ENCODE results near the gene PLEKHB1.
"Not testable (repeated sequence)": the region's sequence is repeated elsewhere in the genome, so short reads cannot be mapped to it uniquely, and the experiment has no call there.

Gene PLEKHB1

GRCh38 chr11:73648571-73649046, 2.2 kb downstream of the PLEKHB1 start:
- DNase-seq: no peak

DNA sequence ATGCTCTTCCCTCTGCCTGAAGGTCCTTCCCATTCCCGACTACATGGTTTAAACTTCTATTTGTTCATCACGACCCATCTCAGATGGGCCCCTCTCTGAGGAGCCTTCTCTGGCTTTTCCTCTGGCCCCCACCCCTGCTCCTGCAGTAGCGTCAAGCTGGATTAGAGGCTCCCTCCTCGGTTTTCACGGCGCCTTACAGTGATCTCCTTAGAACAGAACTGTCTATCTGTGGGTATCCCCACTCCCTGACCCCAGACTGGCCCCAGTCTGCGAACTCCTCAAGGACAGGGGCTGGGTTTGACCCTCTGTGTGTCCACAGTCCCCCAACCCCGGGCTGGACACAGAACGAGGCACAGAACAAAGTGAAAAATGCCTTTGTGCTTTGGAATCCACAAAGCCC, 2.8 kb downstream of the PLEKHB1 start:
- DNase-seq: no peak

- DNase-seq: no peak
Observed at GRCh38 chr11:73650400-73650799, 4.0 kb downstream of the PLEKHB1 start.

- DNase-seq: no peak
Observed at GRCh38 chr11:73651252-73651651, 4.9 kb downstream of the PLEKHB1 start.

GRCh38 chr11:73651661-73652045, 5.3 kb downstream of the PLEKHB1 start:
- DNase-seq: no peak

DNA sequence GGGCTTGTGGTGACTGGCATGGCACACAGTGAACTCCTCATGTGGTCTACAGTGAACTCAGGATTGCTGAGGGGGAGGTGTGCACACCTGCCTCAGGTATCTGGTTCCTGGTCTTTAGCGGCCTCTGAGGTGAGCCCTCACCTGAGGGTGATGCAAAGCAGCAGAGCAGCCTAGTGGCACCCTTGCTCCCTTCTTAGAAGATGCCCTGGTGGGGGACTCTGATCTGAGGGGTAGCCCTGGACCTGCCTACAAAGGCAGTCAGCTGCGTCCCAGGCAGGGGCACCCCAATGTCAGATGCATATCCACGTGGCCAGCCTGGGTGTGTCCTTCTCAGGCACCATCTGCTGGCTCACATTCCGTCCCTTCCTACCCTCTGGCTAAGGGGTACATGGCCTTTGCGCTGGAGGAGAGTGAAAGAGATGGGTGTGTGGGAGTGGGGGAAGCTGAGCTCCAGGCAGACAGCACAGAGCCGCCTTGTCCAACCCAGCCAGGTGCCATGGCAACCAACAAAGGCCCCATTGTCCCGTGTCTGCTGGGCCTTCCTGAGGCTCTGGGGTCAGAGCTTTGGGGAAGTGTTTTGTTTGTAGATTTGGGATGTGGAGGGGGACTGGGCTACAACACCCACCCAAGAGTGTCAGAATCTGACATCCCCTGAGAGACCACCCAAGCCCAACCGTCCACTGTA, 5.8 kb downstream of the PLEKHB1 start:
- DNase-seq: no peak

- no peak for DNase-seq
Observed at GRCh38 chr11:73652856-73653559, 6.6 kb downstream of the PLEKHB1 start.

- DNase-seq: no peak
Observed at GRCh38 chr11:73653996-73654395, 7.6 kb downstream of the PLEKHB1 start.

- no peak for DNase-seq
Observed at GRCh38 chr11:73654482-73655021, 8.2 kb downstream of the PLEKHB1 start.

DNA sequence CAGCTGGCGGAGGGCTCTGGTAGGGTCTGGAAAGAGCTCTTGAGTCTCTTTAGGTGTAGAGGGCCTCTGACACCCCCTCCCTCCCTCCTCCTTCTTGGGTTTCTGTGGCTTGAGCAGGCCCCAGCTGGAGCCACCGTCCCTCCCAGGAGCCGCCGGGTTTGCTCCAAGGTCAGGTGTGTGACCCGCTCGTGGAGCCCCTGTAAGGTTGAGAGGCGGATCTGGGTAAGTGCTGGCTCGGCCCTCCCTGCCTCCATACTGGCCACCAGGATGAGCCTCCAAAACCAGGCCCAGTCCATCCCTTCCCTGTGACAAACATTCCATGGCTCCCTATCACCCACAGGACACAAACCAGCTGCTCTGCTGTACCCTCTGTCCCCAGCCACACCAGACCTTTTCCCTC, 9.3 kb downstream of the PLEKHB1 start:
- no peak for DNase-seq

- DNase-seq: no peak
Observed at GRCh38 chr11:73656985-73657384, 10.6 kb downstream of the PLEKHB1 start.

DNA sequence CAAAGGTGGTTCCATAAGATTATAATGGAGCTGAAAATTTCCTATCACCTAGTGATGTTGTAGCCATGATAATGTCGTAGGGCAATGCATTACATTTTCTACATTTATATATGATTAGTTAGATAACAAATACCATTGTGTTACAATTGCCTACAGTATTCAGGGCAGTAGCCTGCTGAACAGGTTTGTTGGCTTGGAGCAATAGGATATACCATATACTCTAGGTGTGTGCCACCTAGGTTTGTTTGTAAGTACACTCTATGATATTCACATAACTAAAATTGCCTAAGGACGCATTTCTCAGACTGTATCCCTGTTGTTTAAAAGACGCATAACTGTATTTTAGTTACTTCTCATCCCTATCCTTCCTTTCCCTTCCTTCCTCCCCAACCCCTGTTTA, 13.6 kb downstream of the PLEKHB1 start:
- no peak for DNase-seq

DNA sequence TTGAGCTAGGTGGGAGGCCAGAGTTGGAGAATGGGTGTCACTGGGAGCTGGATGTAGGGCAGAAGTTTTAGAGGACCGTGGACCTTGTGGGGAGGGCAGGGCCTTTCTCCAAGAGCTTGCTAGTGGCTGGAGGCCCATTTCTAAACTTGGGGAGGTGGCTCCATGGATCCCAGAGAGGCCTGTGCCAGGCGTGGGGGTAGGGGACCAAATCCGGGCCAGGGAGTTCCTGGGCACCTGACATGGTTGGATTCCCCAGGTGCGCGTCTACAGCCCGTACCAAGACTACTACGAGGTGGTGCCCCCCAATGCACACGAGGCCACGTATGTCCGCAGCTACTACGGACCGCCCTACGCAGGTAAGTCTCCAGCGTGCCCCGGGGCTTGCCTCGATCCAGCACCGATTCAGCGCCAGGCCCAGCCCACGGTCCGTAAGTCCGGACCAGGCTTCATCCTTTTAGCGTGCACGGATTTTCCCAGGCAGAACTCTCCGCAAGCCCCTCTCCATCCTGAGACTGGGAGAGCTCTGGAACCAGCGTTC, 14.2 kb downstream of the PLEKHB1 start:
- DNase-seq: no peak

DNA sequence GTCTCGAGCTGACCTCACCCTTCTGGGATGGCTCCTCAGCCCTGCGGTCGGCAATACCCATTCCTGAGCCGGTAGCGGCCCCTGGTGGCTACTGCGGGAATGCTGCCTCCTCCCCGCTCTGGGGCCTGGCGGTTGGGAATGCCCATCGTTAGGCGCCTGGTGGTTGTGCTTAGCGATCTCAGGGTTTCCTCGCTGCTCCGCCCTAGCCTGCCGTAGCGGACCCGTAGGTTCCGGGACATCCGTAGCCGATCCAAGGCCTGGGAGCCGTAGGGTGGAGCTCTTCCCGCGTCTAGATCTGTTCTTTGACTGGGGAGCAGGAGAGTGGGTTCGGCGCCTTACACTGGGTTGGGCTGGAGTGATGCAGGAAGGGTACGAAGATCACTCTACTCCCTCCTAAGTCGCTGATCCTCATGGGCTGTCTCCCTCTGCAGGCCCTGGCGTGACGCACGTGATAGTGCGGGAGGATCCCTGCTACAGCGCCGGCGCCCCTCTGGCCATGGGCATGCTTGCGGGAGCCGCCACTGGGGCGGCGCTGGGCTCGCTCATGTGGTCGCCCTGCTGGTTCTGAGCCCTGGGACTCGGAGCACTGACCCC, 14.8 kb downstream of the PLEKHB1 start:
- peak; percentile 92 for DNase-seq

DNA sequence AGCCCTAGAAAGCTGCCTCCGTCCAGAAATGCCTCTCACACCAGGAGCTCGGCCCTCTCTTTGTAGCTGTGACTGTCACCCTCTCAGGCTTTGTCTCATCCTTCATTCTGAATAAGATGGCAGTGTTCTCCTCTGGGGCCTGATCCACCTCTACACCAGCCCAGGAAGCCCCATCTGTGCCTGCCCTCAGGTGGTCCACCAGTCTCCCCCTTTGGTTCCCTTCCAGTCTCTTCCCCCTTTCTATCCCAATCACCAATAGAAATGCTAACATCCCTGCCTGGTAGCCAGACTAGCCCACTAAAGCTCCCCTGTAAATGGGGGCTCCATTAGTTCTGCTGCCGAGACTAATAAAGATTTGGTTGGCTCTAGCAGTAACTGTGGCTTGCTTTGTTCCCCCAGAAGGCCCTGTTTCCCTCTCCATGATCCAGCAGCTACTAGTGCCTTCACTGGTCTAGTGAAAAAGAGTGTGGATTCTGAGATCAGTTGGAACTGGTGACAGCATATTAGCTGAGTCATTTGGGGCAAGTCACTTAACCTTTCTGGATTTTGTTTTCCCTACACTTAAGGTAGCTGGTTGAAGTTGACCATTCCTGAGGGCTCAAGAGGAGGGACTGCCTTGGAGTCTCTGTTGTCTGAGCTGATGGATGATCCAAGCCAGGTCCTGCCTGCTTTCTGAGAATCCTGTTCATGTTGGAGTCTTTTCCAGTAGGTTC, 16.2 kb downstream of the PLEKHB1 start:
- DNase-seq: no peak

- DNase-seq: no peak
Observed at GRCh38 chr11:73663604-73664495, 17.5 kb downstream of the PLEKHB1 start.

DNA sequence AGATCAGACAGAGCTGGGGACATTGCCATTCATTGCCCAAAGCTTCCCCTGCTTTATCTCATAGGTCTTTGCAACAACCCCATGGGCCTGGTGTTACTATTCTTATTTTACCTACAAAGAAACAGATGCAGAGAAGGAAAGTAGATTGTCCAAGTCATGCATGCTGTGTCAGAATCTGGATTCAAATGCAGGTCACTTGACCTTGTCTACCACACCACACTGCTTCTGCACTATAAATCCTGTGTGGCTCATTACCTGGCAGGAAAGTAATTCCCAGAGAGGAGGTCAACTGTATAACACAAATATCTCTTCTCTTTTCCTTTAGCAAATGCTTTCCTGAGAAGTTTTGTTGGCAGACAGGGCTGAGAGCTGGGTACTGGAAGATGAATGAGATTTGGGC, 18.5 kb downstream of the PLEKHB1 start:
- DNase-seq: no peak

- no peak for DNase-seq
Observed at GRCh38 chr11:73667891-73668290, 21.5 kb downstream of the PLEKHB1 start.

DNA sequence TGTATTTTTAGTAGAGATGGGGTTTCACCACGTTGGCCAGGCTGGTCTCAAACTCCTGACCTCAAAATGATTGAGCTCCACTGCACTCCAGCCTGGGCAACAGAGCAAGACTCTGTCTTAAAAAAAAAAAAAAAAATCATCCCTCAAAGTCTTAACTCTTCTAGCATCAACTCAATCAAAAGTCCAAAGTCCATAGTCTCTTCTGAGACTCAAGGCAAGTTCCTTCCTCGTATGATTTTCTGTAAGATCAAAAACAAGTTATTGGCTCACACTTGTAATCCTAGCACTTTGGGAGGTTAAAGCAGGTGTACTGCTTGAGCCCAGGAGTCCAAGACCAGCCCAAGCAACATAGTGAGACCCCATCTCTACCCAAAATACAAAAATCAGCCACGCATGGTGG, 24.4 kb downstream of the PLEKHB1 start:
- no peak for DNase-seq

- DNase-seq: no peak
Observed at GRCh38 chr11:73671701-73672100, 25.3 kb downstream of the PLEKHB1 start.

- DNase-seq: not testable (repeated sequence)
Observed at GRCh38 chr11:73676552-73676951, 30.2 kb downstream of the PLEKHB1 start.

DNA sequence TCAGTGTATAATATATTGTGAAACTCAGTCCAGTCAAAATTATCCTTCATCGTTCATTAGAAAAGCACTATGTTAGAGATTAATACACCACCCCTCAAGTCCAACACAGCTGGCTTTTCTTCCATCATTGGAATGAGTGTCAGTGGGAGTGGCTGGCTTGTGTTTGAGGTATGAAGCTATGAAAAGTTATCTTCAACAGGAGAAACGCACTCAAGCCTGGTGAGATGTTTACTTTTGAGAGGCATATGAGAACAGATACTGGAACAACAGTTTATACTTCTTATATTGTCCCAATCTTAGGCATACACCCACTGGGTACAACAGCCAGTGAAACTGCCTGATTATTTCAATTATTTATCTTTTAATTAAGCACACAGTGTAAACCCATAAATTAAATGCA, 34.3 kb downstream of the PLEKHB1 start:
- no peak for DNase-seq
